GM12878 (cell line): ENCODE measurements around the gene ANKRD13A. TPM values are rescaled to one million over a fixed set of nuclear protein-coding genes. Genes with fewer than 3 reads are reported as not detected.
A peak's percentile ranks its signal among the peaks of the same experiment; 100 is the strongest.

Source experiments
- ATAC-seq: fragments of 200-7000 bp; cut with Tn5 transposase; 3 replicates; pipeline ENCODE4 v1.9.1; 2020; ENCODE audit warnings: mild to moderate bottlenecking, moderate library complexity
- BruUV-seq: library from RNA; stranded (reverse); fragments of 400-500 nt; replicated peaks from 2 replicates; lab custom pipeline; 2021; lab: Mats Ljungman, UMichigan
- CTCF ChIA-PET: fragments of 300-600 bp; sonication (Branson Sonifier 250); formaldehyde crosslinking; extraction: SDS; loops from one replicate; lab custom pipeline; 2021; ENCODE audit warnings: inconsistent platforms; lab: Yijun Ruan, JAX
- POLR2A ChIA-PET: fragments of 350-600 bp; formaldehyde crosslinking; extraction: SDS; loops from one replicate; lab custom pipeline; 2021; ENCODE audit warnings: inconsistent platforms; lab: Charles Lee
- RAD21 ChIA-PET: fragments of 300-600 bp; sonication (Branson Sonifier 250); formaldehyde crosslinking; loops from one replicate; lab custom pipeline; 2023; ENCODE audit warnings: antibody characterized with exemption; ENCODE audit not compliant: unreplicated experiment; lab: Charles Lee
- SMC1A ChIA-PET: fragments of 300-600 bp; sonication (Branson Sonifier 250); formaldehyde crosslinking; loops from one replicate; lab custom pipeline; 2023; ENCODE audit not compliant: unreplicated experiment, uncharacterized antibody; lab: Charles Lee
- DNase-seq: peaks from one replicate; pipeline ENCODE4 v3.0.0-alpha.2; 2011; ENCODE audit warnings: low read depth, low spot score
- FAIRE-seq: peaks from 3 replicates; lab custom pipeline; 2011; peaks lifted over from hg19 to GRCh38; lab: Jason Lieb, UNC
- H2AFZ ChIP-seq: 2 replicates; pipeline ENCODE4 v1.6.0; 2011; ENCODE audit warnings: low read depth, low read length, control low read depth; ENCODE audit not compliant: control insufficient read depth
- H3K27ac ChIP-seq: 2 replicates; pipeline ENCODE4 v1.5.1; 2011; ENCODE audit warnings: control low read depth; ENCODE audit not compliant: control insufficient read depth, insufficient read depth
- H3K27me3 ChIP-seq, 2 experiments: replicated peaks in 1 of 2; 2 replicates each; pipeline versions ENCODE4 v1.6.0 to v1.6.1; 2011; ENCODE audit warnings: low read length in 1 of 2; ENCODE audit not compliant: control insufficient read depth in 2 of 2, insufficient read depth in 2 of 2
- H3K36me3 ChIP-seq, 2 experiments: 2 replicates each; pipeline ENCODE4 v1.5.1; 2011; ENCODE audit warnings: low read length in 1 of 2; ENCODE audit not compliant: control insufficient read depth in 2 of 2, insufficient read depth in 2 of 2
- H3K4me1 ChIP-seq: 2 replicates; pipeline ENCODE4 v1.6.1; 2011; ENCODE audit warnings: mild to moderate bottlenecking, low read length, moderate library complexity, mixed read lengths; ENCODE audit not compliant: control insufficient read depth, insufficient read depth
- H3K4me2 ChIP-seq: 2 replicates; pipeline ENCODE4 v1.6.0; 2011; ENCODE audit warnings: control low read depth; ENCODE audit not compliant: control insufficient read depth, insufficient read depth
- H3K4me3 ChIP-seq: fragments of 200-600 bp; sonication (generic); 2 replicates; pipeline ENCODE4 v1.5.1; 2016
- H3K79me2 ChIP-seq: 2 replicates; pipeline ENCODE4 v1.6.0; 2011; ENCODE audit warnings: low read length; ENCODE audit not compliant: control insufficient read depth, insufficient read depth
- H3K9ac ChIP-seq: 2 replicates; pipeline ENCODE4 v1.8.0; 2011; ENCODE audit warnings: low read length, control low read depth, mixed read lengths; ENCODE audit not compliant: control insufficient read depth, insufficient read depth
- H3K9me3 ChIP-seq: replicated peaks from 3 replicates; pipeline ENCODE4 v1.5.1; 2011; ENCODE audit warnings: mild to moderate bottlenecking, low read length; ENCODE audit not compliant: control insufficient read depth, insufficient read depth
- H4K20me1 ChIP-seq: 2 replicates; pipeline ENCODE4 v1.6.0; 2011; ENCODE audit not compliant: control insufficient read depth, insufficient read depth
- EGR1 ChIP-seq, 2 experiments: IDR thresholded peaks; 1 replicate in 1 of 2; 2 replicates in 1 of 2; pipeline ENCODE4 v1.6.1; 2011 to 2012; ENCODE audit warnings: low read depth in 2 of 2, low read length in 2 of 2, borderline replicate concordance in 1 of 2, mild to moderate bottlenecking in 1 of 2, moderate library complexity in 1 of 2
- HCFC1 ChIP-seq: fragments of 150-350 bp; IDR thresholded peaks from 2 replicates; pipeline ENCODE4 v1.6.1; 2014; ENCODE audit warnings: low read length
- KLF5 ChIP-seq: fragments of 450-650 bp; IDR thresholded peaks from 2 replicates; pipeline ENCODE4 v1.6.1; 2014; ENCODE audit warnings: mild to moderate bottlenecking; ENCODE audit not compliant: partially characterized antibody
- POLR2A ChIP-seq: IDR thresholded peaks from 2 replicates; pipeline ENCODE4 v1.6.1; 2011; ENCODE audit warnings: low read depth, mild to moderate bottlenecking, low read length
- POU2F2 ChIP-seq: IDR thresholded peaks from 3 replicates; pipeline ENCODE4 v1.6.1; 2011; ENCODE audit warnings: low read depth, mild to moderate bottlenecking, low read length, borderline replicate concordance
- WGBS: methylation state at CpG from one replicate; pipeline ENCODE4 v1.1.6; 2016; ENCODE audit warnings: low lambda C conversion rate; ENCODE audit not compliant: insufficient replicate concordance, insufficient coverage; ENCODE audit errors: missing lambda C conversion rate; 5-methylcytosine and 5-hydroxymethylcytosine counted together
- in situ Hi-C: fragments of 300-500 bp; cut with MboI; formaldehyde crosslinking; loops from 9 replicates; pipeline ENCODE4 v1.14.3; 2018; ENCODE audit warnings: mixed read lengths
- intact Hi-C: fragments of 100-400 bp; cut with micrococcal nuclease; formaldehyde crosslinking; loops from one replicate; pipeline ENCODE4 v1.14.2; 2022; ENCODE audit not compliant: unreplicated experiment
- polyA plus RNA-seq, 11 experiments: library from polyadenylated mRNA; depleted of rRNA in 4 of 11; unstranded in 6 of 11; stranded (reverse) in 5 of 11; fragments of >200 nt; fragmentation: Nextera tagmentation in 4 of 11; fragmentation: Illumina TruSeq in 1 of 11; extraction: Ambion mirVana in 4 of 11; extraction: Trizol in 1 of 11; gene quantifications; 1 replicate in 1 of 11; 2 replicates in 10 of 11; pipeline versions ENCODE4 v1.2.1 to v1.2.3, GENCODE V29; 2011 to 2016; ENCODE audit warnings: inconsistent platforms in 2 of 11, missing spikeins in 2 of 11, low read depth in 1 of 11
- total RNA-seq, 4 experiments: library from RNA; depleted of rRNA in 3 of 4; stranded (reverse); fragments of >200 nt in 3 of 4; fragmentation: Illumina TruSeq in 1 of 4; extraction: Trizol in 1 of 4; gene quantifications; 2 replicates each; pipeline versions ENCODE4 v1.2.1 to v1.2.3, GENCODE V29; 2013 to 2021
- TF ChIP-seq, protein P1 (sequence below): IDR thresholded peaks from 2 replicates; pipeline ENCODE4 v1.6.1; 2012; ENCODE audit warnings: low read length, inconsistent platforms
- TF ChIP-seq, protein P2 (sequence below): fragments of 450-650 bp; IDR thresholded peaks from 2 replicates; pipeline ENCODE4 v1.6.1; 2016; ENCODE audit warnings: mild to moderate bottlenecking, moderate library complexity, borderline replicate concordance
- TF ChIP-seq, protein P3 (sequence below), 3 experiments: IDR thresholded peaks in 2 of 3; conservative IDR thresholded peaks in 1 of 3; 2 replicates each; pipeline ENCODE4 v1.5.1; 2011; ENCODE audit warnings: low read depth in 3 of 3, low read length in 3 of 3, mild to moderate bottlenecking in 3 of 3, control low read depth in 2 of 3, moderate library complexity in 2 of 3, inconsistent platforms in 1 of 3, mixed read lengths in 1 of 3; ENCODE audit not compliant: control insufficient read depth in 2 of 3, insufficient read depth in 1 of 3; ENCODE audit errors: extremely low read depth in 1 of 3
- TF ChIP-seq, protein P4 (sequence below): IDR thresholded peaks from 2 replicates; pipeline ENCODE4 v1.6.1; 2012; ENCODE audit warnings: mild to moderate bottlenecking, low read depth, low read length
- TF ChIP-seq, protein P5 (sequence below): IDR thresholded peaks from 2 replicates; pipeline ENCODE4 v1.6.1; 2012; ENCODE audit warnings: low read depth, low read length, improper control_type of control experiment

Gene ANKRD13A
- total and polyA plus RNA-seq, 10 of the 15 experiments (the other 5 are each of a cell fraction or from before 2014, with no cell fraction given), result 10.2 to 93.4 (median 76.5) TPM

DNA sequence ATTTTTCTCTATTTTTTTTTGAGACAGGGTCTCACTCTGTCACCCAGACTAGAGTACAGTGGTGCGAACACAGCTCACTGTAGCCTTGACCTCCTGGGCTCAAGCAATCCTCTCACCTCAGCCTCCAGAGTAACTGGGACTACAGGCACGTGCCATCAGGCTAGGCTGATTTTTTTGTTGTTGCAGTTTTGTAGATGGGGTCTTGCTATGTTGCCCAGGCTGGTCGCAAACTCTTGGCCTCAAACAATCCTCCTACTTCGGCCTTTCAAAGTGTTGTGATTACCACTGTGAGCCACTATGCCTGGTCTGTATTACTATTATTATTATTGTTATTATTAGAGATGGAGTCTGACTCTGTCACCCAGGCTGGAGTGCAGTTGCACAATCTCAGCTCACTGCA lies 26.4 kb upstream of the ANKRD13A start:
- H4K20me1 ChIP-seq, result no peaks in the 10 kb centered on the region
- no peak overlapping the region for H3K9ac ChIP-seq
- in situ Hi-C loops, result no loop called here
- ChIA-PET CTCF (interaction anchor here (0.7 to 0.9 kb wide), 2 partner anchors 32 to 1282 kb away, joined by 3 read pairs; no protein-coding TSS in a partner anchor), SMC1A (interaction anchor here (0.7 to 1.9 kb wide), 7 partner anchors 9 to 398 kb away, joined by 3 to 8 read pairs (median 6); no protein-coding TSS in a partner anchor), POLR2A (no interaction called here), RAD21 (interaction anchor here (1.0 to 1.4 kb wide), 4 partner anchors 22 to 32 kb away, joined by 3 to 4 read pairs (median 4); no protein-coding TSS in a partner anchor)
- FAIRE-seq, result no peak
- H3K4me3 ChIP-seq, result no peak overlapping the region
- H2AFZ ChIP-seq, result no peak overlapping the region
- H3K4me1 ChIP-seq, result peaks cover 20% of the 10 kb centered on the region
- H3K27me3 ChIP-seq, result no peaks in the 10 kb centered on the region
- peak overlapping the region; percentile 19; the same call in 1 of the 2 replicates for H3K27ac ChIP-seq
- no peak for ATAC-seq
- no peaks in the 10 kb centered on the region; the same call in 1 of the 2 replicates for H3K79me2 ChIP-seq
- no peak for DNase-seq
- BruUV-seq, result no TSS peak
- peaks cover 0 to 26% of the 10 kb centered on the region in 2 experiments for H3K36me3 ChIP-seq
- H3K4me2 ChIP-seq, result no peak overlapping the region
- H3K9me3 ChIP-seq, result peaks cover 4% of the 10 kb centered on the region; the same call in 2 of the 3 replicates
- intact Hi-C loops, result no loop called here
- WGBS, result 99% methylated on average over 4 of the region's 4 CpGs
- TF ChIP-seq POU2F2 (no peak), EGR1 (IDR thresholded peaks at IDR 0.05; ENCODE audit: borderline replicate concordance in 1 of 2, low read depth in 2 of 2, low read length in 2 of 2) (no peak), HCFC1 (no peak), KLF5 (no peak), POLR2A (no peak)
- TF ChIP-seq, protein P1, sequence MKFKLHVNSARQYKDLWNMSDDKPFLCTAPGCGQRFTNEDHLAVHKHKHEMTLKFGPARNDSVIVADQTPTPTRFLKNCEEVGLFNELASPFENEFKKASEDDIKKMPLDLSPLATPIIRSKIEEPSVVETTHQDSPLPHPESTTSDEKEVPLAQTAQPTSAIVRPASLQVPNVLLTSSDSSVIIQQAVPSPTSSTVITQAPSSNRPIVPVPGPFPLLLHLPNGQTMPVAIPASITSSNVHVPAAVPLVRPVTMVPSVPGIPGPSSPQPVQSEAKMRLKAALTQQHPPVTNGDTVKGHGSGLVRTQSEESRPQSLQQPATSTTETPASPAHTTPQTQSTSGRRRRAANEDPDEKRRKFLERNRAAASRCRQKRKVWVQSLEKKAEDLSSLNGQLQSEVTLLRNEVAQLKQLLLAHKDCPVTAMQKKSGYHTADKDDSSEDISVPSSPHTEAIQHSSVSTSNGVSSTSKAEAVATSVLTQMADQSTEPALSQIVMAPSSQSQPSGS, result no peak
- TF ChIP-seq, protein P2, sequence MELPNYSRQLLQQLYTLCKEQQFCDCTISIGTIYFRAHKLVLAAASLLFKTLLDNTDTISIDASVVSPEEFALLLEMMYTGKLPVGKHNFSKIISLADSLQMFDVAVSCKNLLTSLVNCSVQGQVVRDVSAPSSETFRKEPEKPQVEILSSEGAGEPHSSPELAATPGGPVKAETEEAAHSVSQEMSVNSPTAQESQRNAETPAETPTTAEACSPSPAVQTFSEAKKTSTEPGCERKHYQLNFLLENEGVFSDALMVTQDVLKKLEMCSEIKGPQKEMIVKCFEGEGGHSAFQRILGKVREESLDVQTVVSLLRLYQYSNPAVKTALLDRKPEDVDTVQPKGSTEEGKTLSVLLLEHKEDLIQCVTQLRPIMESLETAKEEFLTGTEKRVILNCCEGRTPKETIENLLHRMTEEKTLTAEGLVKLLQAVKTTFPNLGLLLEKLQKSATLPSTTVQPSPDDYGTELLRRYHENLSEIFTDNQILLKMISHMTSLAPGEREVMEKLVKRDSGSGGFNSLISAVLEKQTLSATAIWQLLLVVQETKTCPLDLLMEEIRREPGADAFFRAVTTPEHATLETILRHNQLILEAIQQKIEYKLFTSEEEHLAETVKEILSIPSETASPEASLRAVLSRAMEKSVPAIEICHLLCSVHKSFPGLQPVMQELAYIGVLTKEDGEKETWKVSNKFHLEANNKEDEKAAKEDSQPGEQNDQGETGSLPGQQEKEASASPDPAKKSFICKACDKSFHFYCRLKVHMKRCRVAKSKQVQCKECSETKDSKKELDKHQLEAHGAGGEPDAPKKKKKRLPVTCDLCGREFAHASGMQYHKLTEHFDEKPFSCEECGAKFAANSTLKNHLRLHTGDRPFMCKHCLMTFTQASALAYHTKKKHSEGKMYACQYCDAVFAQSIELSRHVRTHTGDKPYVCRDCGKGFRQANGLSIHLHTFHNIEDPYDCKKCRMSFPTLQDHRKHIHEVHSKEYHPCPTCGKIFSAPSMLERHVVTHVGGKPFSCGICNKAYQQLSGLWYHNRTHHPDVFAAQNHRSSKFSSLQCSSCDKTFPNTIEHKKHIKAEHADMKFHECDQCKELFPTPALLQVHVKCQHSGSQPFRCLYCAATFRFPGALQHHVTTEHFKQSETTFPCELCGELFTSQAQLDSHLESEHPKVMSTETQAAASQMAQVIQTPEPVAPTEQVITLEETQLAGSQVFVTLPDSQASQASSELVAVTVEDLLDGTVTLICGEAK, result no peak
- TF ChIP-seq, protein P3, sequence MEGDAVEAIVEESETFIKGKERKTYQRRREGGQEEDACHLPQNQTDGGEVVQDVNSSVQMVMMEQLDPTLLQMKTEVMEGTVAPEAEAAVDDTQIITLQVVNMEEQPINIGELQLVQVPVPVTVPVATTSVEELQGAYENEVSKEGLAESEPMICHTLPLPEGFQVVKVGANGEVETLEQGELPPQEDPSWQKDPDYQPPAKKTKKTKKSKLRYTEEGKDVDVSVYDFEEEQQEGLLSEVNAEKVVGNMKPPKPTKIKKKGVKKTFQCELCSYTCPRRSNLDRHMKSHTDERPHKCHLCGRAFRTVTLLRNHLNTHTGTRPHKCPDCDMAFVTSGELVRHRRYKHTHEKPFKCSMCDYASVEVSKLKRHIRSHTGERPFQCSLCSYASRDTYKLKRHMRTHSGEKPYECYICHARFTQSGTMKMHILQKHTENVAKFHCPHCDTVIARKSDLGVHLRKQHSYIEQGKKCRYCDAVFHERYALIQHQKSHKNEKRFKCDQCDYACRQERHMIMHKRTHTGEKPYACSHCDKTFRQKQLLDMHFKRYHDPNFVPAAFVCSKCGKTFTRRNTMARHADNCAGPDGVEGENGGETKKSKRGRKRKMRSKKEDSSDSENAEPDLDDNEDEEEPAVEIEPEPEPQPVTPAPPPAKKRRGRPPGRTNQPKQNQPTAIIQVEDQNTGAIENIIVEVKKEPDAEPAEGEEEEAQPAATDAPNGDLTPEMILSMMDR (IDR thresholded peaks at IDR 0.05 in 2 of 3, conservative IDR thresholded peaks at IDR 0.05 in 1 of 3; ENCODE audit: control insufficient read depth in 2 of 3, extremely low read depth in 1 of 3, insufficient read depth in 1 of 3, low read depth in 3 of 3, low read length in 3 of 3), result no peak
- TF ChIP-seq, protein P4, sequence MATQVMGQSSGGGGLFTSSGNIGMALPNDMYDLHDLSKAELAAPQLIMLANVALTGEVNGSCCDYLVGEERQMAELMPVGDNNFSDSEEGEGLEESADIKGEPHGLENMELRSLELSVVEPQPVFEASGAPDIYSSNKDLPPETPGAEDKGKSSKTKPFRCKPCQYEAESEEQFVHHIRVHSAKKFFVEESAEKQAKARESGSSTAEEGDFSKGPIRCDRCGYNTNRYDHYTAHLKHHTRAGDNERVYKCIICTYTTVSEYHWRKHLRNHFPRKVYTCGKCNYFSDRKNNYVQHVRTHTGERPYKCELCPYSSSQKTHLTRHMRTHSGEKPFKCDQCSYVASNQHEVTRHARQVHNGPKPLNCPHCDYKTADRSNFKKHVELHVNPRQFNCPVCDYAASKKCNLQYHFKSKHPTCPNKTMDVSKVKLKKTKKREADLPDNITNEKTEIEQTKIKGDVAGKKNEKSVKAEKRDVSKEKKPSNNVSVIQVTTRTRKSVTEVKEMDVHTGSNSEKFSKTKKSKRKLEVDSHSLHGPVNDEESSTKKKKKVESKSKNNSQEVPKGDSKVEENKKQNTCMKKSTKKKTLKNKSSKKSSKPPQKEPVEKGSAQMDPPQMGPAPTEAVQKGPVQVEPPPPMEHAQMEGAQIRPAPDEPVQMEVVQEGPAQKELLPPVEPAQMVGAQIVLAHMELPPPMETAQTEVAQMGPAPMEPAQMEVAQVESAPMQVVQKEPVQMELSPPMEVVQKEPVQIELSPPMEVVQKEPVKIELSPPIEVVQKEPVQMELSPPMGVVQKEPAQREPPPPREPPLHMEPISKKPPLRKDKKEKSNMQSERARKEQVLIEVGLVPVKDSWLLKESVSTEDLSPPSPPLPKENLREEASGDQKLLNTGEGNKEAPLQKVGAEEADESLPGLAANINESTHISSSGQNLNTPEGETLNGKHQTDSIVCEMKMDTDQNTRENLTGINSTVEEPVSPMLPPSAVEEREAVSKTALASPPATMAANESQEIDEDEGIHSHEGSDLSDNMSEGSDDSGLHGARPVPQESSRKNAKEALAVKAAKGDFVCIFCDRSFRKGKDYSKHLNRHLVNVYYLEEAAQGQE, result no peak
- TF ChIP-seq, protein P5, sequence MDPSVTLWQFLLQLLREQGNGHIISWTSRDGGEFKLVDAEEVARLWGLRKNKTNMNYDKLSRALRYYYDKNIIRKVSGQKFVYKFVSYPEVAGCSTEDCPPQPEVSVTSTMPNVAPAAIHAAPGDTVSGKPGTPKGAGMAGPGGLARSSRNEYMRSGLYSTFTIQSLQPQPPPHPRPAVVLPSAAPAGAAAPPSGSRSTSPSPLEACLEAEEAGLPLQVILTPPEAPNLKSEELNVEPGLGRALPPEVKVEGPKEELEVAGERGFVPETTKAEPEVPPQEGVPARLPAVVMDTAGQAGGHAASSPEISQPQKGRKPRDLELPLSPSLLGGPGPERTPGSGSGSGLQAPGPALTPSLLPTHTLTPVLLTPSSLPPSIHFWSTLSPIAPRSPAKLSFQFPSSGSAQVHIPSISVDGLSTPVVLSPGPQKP, result no peak
